Measurements from ENCODE around the gene SPATA31E1. TPM values are rescaled to one million over a fixed set of nuclear protein-coding genes. Genes with fewer than 3 reads are reported as not detected.
"Not testable (repeated sequence)": the region's sequence is repeated elsewhere in the genome, so short reads cannot be mapped to it uniquely, and the experiment has no call there.

The SPATA31E1 gene
- total RNA-seq, 1 donor from 2014 or later: not detected

- DNase-seq (ENCODE audit: low spot score): no peak
These were observed 3.0 kb downstream of the SPATA31E1 start for GRCh38 chr9:87885484-87886189.

DNA sequence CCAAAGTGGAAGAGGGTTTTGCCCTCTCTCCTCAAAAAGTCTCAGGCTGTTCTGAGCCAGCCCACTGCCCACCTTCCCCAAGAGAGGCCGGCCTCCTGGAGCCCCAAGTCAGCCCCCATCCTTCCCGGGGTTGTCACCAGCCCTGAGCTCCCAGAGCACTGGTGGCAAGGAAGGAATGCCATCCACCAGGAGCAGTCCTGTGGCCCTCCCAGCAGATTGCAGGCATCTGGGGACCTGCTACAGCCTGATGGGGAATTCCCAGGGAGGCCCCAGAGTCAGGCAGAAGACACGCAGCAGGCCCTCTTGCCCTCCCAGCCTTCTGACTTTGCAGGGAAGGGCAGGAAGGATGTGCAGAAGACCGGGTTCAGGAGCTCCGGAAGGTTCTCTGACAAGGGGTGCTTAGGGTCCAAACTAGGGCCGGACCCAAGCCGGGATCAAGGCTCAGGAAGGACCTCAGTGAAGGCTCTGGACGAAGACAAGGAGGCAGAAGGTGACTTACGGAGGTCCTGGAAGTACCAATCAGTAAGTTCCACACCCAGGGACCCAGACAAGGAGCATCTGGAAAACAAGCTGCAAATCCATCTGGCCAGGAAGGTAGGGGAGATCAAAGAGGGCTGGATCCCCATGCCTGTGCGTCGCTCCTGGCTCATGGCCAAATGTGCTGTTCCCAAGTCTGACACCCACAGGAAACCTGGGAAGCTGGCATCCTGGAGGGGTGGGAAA is 3.7 kb downstream of the SPATA31E1 start:
- DNase-seq (ENCODE audit: low spot score): no peak

- no peak for DNase-seq (ENCODE audit: low spot score)
These were observed 4.3 kb downstream of the SPATA31E1 start for GRCh38 chr9:87886933-87887505.

GRCh38 chr9:87887661-87888480 is 5.2 kb downstream of the SPATA31E1 start:
- DNase-seq (ENCODE audit: low spot score): no peak

DNA sequence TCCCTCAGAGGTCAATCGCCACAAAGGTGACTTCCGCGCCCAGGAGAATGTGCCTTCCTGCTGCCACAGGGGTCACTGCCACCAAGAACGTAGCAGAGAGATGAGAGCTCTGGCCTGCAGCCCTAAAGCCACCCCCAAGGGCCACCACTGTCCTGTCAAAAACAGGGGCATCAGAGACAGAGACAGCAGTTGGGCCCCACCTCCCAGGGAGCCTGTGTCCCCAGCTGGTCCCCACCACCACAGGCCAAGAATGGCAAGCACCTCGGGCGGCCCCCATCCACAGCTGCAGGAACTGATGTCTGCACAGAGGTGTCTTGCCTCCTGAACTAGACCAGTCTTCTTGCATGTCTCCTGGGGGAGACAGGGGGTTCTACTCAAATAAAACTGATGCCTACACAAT is 5.8 kb downstream of the SPATA31E1 start:
- no peak for DNase-seq (ENCODE audit: low spot score)

DNA sequence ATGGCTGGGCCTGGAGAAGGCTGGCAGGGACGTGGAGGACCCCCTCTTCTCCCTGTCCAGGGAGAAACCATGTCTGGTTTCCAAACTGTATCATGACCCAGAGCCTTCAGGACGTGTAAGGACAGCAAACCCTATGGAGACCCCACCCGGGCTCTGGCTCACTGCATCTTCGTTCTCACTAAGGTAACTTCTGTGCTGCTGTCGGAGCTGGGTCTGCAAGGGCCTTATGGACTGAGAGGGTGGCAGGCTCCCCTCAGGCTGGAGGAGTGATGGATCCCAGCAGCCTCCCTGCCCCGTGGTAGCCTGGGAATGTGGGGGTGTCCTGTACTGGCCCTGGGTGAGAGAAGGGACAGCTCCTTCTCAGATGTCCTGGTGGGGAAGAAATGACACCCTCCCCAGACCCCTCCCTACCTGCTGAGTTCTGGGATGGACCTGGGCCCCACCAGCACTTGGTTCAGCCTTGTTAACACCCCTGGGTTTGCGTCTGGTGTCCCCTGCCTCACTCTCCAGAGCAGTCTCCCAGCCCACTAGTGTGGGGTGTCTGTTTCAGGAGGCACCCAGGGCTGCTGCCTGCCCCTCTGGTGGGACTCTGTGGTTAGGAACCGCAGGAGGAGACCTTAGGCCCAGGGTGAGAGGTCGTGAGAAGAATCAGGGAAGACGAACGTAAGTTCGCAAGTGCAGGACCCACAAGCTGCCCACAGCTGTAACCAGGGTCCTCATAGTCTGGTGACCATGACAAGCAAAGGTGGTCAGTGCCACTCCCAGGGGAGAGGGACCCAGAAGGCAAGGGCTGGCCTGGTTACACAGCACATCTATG is 6.6 kb downstream of the SPATA31E1 start:
- DNase-seq (ENCODE audit: low spot score): no peak

- no peak for DNase-seq (ENCODE audit: low spot score)
These were observed 7.2 kb downstream of the SPATA31E1 start for GRCh38 chr9:87889882-87890252.

DNA sequence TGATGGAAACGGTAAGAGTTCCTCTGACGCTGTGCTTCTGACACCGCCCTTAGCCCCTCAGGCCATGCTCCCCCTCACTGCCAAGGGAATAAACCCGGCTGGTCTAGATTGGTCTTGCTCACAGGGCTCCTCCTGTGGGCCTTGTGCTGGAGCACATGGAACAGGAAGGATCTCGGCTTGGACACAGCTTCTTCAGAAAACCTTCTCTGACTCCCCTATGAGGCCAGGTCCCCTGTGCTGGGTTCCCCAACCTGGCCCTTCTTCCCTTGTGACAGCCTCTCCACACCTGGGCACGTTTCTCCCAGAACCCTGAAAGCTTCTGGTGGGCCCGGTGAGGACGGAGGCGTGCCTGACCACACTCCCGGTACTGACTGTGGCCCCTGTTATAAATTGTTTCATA is 8.2 kb downstream of the SPATA31E1 start:
- DNase-seq (ENCODE audit: low spot score): no peak

DNA sequence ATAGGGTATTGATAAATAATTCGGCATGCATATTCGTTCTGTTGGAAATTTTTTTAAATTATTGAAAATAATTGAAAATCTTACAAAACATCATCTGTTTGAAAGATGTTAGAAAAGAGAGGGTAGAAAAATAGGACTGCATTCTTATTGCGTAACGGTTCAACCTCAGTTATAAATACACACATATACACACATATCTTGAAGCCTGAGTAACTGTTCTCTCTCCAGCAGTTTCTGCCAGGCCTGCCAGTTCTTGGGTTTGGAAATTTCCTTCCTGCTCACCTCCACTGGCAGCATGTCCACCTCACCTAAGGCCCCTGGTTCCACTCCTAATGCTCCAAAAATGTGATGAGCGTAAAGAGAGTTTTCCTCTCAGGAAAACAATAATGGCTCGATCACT is 9.1 kb downstream of the SPATA31E1 start:
- DNase-seq (ENCODE audit: low spot score): no peak

DNA sequence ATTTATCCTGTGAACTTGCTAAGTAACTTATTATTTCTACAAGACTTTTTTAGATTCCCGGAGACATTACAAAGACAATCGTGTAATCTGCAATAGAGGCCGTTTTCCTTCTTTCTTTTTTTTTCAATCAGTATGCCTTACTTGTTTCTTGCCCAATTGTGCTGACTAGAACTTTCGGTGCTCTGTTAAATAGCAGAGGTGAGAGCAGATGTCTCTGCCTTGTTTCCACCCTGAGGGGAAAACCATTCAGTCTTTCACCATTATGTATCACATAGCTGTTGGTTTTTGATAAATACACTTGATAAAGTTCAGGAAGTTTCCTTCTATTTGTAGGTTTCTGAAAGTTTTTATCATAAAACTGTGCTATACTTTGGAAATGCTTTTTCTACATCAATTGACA is 10.3 kb downstream of the SPATA31E1 start:
- DNase-seq (ENCODE audit: low spot score): no peak

- DNase-seq (ENCODE audit: low spot score): no peak
These were observed 12.4 kb downstream of the SPATA31E1 start for GRCh38 chr9:87894998-87895625.

DNA sequence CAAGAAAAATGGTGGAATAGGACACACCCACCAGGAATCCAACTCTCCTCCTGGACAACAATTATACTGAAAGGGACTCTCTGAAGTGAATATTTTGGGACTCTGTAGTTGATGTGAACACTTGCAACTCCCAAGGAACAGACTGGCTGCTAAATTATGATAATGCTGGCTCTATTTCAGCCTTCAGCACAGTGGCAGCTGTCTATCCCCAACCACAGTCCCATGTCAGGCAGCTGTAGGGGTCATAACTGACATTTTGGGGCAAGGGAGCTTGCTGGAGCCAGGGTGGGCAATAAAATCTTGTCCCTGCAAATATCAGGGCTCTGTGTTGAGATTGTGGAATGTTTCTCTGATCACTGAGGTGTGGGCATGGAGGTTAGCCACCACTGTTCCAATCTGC is 14.2 kb downstream of the SPATA31E1 start:
- no peak for DNase-seq (ENCODE audit: low spot score)

DNA sequence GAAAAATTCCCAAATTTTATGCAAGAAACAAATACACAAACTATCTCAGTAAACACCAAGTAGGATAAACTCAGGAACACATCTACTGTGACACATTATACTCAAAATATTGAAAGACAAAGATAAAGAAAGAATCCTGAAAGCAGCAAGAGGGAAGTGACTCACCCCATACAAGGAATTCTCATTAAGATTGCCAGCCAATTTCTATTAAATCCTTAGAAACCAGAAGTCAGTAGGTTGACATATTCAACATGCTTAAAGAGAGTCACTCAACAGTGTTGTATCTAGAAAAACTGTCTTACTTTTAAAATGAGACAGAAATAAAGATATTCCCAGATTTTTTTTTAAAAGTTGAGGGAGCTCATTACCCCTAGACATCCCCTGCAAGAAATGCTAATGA is 15.5 kb downstream of the SPATA31E1 start:
- no peak for DNase-seq (ENCODE audit: low spot score)

DNA sequence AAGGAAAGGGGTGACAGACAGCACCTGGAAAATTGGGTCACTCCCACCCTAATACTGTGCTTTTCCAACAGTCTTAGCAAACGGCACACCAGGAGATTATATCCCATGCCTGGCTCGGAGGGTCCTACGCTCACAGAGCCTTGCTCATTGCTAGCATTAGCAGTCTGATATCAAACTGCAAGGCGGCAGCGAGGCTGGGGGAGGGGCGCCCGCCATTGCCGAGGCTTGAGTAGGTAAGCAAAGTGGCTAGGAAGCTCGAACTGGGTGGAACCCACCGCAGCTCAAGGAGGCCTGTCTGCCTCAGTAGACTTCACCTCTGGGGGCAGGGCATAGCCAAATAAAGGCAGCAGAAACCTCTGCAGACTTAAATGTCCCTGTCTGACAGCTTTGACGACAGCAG is 19.7 kb downstream of the SPATA31E1 start:
- DNase-seq (ENCODE audit: low spot score): not testable (repeated sequence)

DNA sequence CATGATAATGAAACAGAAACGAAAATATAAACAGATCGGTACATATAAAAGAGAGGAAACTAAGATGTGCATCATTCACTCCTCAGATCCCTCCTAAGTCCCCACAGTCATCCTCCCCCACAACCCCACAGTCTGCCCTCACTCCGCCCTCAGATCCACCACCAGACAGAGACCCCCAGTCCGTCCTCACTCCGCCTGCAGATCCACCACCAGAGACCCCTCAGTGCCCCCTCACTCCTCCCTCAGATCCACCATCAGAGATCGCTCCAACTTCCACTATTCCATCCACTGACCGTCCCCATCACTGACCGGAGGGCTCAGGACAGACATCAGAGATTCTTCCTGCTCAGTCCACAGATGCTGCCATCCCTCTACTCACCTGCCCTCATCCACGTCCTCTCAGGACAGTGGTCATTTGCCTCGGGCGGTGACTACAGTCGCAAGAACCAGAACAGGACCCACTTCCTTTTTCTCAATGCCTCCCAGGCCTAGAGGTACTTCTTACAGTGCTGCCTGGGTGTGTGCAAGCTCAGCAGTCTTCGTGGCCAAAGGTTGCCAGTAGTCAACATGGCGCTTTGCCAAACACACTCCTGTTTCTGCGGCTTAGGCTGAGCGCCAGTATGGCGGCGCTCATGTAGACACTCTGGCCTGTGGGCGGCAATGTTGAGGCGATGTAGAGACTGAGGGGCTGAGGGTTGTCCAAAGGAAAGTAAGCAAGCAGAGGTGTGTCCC is 26.8 kb downstream of the SPATA31E1 start:
- peak; percentile 92 for DNase-seq (ENCODE audit: low spot score)

DNA sequence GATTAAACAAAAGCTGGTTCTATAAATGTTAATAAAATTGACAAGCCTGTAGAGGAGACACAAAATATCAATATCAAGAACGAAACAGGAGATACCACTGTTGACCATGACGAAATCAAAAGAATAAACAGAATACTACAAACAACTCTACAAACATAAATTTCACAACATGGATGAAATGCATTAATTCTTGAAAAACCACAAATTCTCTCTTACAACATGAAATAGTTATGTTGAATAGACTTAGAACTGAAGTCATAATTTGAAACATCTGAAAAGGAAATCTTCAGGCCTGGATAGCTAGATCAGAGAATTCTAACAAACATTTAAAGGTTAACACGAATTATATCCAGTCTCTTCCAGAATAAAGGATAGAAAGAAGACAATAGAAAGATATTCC is 28.1 kb downstream of the SPATA31E1 start:
- no peak for DNase-seq (ENCODE audit: low spot score)

GRCh38 chr9:87917662-87918061 is 35.0 kb downstream of the SPATA31E1 start, which contains the start of gene SPATA31C1:
Gene SPATA31C1, plus strand, starts transcription at chr9:87917962.
- DNase-seq (ENCODE audit: low spot score): not testable (repeated sequence)

- not testable (repeated sequence) for DNase-seq (ENCODE audit: low spot score)
These were observed 36.3 kb downstream of the SPATA31E1 start for GRCh38 chr9:87919013-87919412.

- not testable (repeated sequence) for DNase-seq (ENCODE audit: low spot score)
These were observed 38.9 kb downstream of the SPATA31E1 start for GRCh38 chr9:87921561-87921960.

GRCh38 chr9:87923012-87923411 is 40.3 kb downstream of the SPATA31E1 start:
- not testable (repeated sequence) for DNase-seq (ENCODE audit: low spot score)
